NCI-H187 (cell line): Measurements from ENCODE around the gene TBC1D4.

ENCODE experiments used
- DNase-seq, 2 experiments: peaks; one replicate each; lab custom pipeline; 2025; lab: John Stamatoyannopoulos, UW

Gene TBC1D4

DNA sequence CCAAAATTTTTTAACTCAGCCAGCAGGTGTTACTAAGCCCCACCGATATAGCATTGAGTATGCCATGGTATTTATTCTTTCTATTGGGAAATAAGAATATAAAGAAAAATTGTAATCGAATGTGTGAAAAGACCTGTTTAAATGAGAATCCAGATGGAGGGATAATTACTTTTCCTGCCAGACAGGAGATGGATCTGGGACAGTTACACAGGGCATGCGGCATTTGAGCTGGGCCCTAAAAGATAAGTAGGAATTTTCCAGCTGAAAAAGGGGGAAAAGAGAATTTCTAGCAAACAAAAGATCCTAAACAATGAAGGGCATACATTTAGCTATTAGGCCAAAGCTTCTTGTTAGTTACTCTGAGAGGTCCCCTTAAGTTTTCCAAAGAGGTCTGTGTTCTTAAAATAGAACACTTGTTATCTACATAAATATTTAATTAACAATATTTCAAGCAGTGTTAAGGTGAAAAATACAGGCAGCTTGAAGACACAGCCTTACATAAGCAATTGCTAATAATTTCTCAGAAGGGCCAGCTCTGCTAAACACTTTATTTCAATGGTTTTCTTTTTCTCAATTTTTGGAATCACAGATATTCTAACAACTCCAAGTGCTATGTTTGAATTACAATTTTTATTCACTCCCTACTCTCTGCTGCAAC is 63.7 kb downstream of the TBC1D4 start:
- no peak for DNase-seq

DNA sequence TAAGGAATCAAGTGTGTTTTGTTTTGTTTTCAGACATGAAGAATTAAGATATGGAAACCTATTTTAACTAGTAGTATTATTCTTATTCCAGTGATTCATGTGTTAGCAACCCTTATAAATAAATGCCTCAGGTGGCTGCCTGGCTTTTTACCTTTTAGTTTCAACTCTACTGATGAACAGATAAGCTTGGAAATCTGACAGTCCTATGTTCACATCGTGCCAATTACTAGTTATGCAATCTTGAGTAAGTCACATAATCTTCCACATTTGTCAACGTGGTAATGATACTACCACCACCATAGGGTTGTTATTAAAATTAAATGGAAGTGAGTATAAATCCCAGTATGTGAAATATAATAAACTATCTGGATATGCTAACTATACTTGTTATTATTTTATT is 64.3 kb downstream of the TBC1D4 start:
- DNase-seq: no peak

- no peak for DNase-seq
Measured at GRCh38 chr13:75417012-75417384, 65.0 kb downstream of the TBC1D4 start.

- no peak for DNase-seq
Measured at GRCh38 chr13:75416327-75417011, 65.5 kb downstream of the TBC1D4 start.

DNA sequence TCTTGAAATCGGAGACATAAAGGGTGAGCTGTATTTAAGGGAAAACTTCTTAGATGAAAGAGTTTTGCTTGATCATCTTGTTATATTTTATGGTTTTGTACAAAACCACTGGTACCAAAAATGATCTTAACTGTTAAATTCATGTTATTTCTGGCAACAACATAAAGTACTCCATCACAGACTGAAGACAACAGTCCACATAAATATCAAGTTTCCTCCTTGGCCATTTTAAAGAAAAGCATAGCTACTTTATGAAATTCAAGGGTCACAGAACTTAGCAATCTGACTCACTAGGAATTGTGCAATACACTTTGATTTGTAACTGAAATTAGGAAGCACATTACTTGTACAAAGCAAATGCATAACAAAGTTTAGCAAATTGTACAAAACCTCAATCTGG is 66.3 kb downstream of the TBC1D4 start:
- DNase-seq: no peak

DNA sequence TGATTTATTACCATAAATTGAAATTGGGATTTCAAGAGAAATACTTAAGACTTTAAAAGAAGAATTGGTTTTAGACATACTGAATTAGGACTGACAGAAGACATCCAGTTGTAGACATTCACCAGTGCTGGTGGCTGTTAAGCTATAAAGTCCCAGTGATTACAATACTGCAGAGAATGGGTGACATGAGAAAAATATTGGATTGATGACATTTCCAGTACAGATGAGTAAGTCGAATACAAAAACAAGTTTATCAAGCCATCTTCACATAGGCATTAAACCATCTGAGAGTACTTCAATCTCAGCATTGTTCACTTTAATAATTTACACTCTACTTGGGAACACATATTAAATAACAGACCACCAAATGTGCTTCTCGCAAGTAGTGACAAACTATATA is 66.8 kb downstream of the TBC1D4 start:
- DNase-seq: no peak

- no peak for DNase-seq
Measured at GRCh38 chr13:75414036-75414827, 67.7 kb downstream of the TBC1D4 start.

DNA sequence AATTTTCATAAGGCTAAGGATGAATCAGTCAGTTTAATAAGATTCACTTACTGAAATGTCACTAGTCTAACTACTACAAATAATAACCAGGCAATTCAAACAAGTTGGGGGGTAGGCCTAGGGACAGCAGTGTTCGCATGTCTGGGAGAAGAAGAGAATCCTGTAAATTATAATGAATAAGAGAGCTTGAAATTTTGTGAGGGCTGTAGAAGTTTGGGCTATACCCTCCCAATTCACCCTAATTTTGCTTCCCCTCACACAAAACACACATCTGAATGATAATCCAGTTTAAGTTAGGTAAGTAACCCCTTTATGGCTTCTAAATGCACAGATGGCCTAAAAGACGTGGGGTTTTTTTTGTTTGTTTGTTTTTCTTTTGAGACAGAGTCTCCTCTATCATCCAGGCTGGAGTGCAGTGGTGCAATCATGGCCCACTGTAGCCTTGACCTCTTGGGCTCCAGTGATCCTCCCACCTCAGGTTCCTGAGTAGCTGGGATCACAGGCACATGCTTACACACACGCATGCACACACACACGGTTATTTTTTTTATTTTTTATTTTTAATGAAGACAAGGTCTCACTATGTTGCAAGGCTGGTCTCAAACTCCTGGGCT is 69.9 kb downstream of the TBC1D4 start:
- no peak for DNase-seq

DNA sequence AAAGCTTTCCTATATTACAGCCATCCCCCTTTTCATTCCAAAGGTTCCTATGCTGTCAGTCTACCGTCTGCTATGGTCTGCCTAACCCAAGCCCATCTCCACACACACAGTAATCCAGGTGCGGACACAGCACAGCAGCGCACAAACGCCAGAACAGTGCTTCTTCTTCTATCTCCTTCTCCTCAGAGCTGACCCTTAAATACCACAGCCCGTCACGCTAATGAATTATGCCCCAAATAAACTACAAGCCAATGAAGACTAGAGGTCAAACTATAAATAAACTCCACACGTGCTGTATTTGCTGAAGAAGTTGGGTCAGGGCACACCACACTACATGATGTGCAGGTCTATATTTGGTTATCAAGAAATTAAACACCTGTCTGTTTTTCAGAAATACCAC is 71.8 kb downstream of the TBC1D4 start:
- DNase-seq: no peak

GRCh38 chr13:75407998-75408397 is 74.0 kb downstream of the TBC1D4 start:
- DNase-seq: no peak

- no peak for DNase-seq
Measured at GRCh38 chr13:75407473-75407872, 74.5 kb downstream of the TBC1D4 start.

- no peak for DNase-seq
Measured at GRCh38 chr13:75405976-75406703, 75.8 kb downstream of the TBC1D4 start.

DNA sequence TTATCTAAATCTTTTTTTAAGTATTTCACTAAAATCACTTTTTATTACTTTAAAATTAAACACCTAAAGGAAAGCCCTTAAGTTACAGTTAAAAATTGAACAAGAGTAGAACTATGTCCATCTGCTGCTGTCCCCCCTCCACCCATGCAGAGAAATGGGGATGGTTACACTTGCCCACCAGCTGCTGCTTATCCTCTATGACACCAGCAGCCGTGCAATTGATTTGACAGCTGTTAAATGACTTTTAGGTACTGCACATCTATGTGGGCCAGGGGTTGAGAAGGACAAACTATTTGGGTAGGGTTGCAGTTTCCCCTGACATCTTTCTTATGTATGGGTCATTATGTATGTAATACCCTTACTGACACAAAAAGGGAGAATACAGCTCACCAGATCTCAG is 77.2 kb downstream of the TBC1D4 start:
- no peak for DNase-seq

DNA sequence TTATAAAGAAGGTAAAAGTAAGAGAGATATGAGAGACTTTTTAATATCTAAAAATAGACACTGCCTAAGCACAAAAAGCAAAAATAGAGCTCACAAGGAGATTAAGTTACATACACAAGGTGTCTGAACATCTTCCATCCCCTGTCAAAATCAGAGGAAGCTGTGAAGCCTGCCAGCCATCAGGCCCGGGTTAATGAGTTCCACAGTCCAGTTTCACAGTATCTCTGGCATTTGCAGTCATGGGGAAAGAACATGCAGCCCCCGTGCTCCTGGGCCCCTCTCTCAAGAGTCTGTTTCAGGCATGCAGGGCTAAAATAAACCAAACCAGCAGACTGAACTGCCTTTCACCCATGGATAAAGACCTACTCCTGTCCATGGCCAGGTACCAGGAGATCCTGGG is 79.2 kb downstream of the TBC1D4 start:
- DNase-seq: no peak

DNA sequence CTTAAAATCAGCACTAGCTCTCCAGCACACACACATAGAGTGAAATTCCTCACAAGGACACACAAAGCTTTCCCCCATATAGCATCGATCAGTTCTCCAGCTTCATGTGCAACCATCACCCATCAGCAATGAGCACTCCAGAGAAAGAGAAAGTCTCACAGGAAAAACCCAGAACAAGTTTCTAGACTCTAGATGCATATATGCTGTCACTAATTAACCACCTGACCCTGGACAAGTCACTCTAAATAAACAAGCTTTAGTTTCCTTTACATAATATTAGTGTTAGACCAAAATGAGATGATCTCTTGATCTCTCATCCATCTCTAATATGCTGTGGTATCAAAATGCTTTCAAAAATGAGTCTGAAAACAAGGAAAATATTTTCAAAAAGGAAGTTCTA is 81.2 kb downstream of the TBC1D4 start:
- DNase-seq: no peak

DNA sequence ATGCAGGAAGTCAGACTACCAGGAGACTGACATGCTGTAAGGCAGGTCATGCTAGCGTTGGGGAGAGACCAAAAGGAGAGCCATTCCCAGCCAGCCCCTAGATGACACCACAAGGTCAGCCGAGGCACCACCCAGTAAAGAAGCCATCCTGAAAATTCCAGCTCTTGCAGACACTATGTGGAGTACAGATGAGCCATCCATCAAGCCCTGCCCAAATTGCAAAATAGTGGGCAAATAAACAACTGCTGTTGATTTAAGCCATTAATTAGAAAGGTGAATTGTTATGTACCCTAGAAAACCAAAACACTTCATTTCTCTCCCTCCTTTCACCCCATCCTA is 82.1 kb downstream of the TBC1D4 start:
- DNase-seq: no peak

GRCh38 chr13:75399168-75399878 is 82.6 kb downstream of the TBC1D4 start:
- DNase-seq: no peak

DNA sequence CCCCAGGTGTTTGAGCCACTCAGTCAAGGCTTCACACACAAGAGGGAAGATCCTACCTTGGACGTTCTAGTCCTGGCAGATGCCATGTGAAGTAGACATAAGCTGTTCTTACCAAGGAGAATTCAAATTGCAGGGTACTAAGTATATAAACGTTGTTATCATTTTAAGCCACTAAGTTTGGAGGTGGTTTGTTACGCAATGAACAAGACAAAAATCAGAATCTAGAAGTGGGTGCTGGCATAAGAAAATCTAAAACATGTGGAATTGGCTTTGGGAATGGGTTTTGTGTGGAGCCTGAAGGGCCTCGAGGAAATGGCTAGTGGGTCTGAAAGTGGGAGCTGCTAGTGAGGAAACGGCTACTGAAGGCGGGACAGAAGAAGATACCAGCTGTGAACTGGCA is 83.9 kb downstream of the TBC1D4 start:
- DNase-seq: no peak

DNA sequence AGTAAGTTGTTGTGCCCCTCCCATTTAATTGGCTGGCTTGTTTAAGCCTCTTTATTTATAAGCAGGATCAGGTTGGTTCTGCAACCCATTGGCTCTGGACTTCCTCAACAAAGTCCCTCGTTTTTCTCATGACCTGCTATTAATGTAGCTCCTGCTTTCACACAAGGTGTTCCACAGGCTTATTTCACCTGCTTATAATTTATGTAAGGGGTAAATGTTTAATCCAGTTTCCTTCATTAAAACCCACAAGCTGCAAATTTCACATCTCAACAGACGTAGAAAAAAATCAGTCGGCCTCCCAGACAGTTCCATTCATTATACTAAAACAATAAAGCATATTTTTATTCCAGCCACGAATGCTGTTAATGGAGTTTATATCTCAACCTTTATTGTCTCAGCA is 86.1 kb downstream of the TBC1D4 start:
- DNase-seq: no peak

GRCh38 chr13:75395066-75395465 is 86.9 kb downstream of the TBC1D4 start:
- no peak for DNase-seq

GRCh38 chr13:75393839-75394520 is 88.0 kb downstream of the TBC1D4 start:
- DNase-seq: no peak
